H9 (cell line): ENCODE results near the gene COL5A3. TPM values are rescaled to one million over a fixed set of nuclear protein-coding genes. Genes with fewer than 3 reads are reported as not detected.

Source experiments
- DNase-seq: peaks from one replicate; pipeline ENCODE4 v3.0.0-alpha.2; 2017
- H2AFZ ChIP-seq: one replicate; pipeline ENCODE4 v1.6.1; 2013; ENCODE audit warnings: mild to moderate bottlenecking, low read length, control low read depth, moderate library complexity
- H2AK5ac ChIP-seq: 2 replicates; pipeline ENCODE4 v1.6.1; 2013; ENCODE audit warnings: low read length, control low read depth, mixed read lengths; ENCODE audit not compliant: insufficient read length
- H2BK120ac ChIP-seq: one replicate; pipeline ENCODE4 v1.6.1; 2013; ENCODE audit warnings: low read depth, mild to moderate bottlenecking, low read length, control low read depth, inconsistent platforms; ENCODE audit not compliant: poor library complexity, severe bottlenecking
- H2BK12ac ChIP-seq: 2 replicates; pipeline ENCODE4 v1.6.1; 2013; ENCODE audit warnings: low read length, control low read depth, mixed read lengths, low read depth; ENCODE audit not compliant: insufficient read length
- H2BK15ac ChIP-seq: 2 replicates; pipeline ENCODE4 v1.6.1; 2013; ENCODE audit warnings: low read depth, low read length, control low read depth
- H2BK20ac ChIP-seq: one replicate; pipeline ENCODE4 v1.6.1; 2013; ENCODE audit warnings: low read depth, mild to moderate bottlenecking, low read length, control low read depth, inconsistent platforms; ENCODE audit not compliant: poor library complexity, severe bottlenecking
- H2BK5ac ChIP-seq: 2 replicates; pipeline ENCODE4 v1.6.1; 2013; ENCODE audit warnings: low read length, control low read depth, mixed read lengths; ENCODE audit not compliant: insufficient read length
- H3K14ac ChIP-seq: 2 replicates; pipeline ENCODE4 v1.6.1; 2013; ENCODE audit warnings: low read length, control low read depth; ENCODE audit not compliant: insufficient read depth
- H3K18ac ChIP-seq: 2 replicates; pipeline ENCODE4 v1.6.1; 2013; ENCODE audit warnings: low read depth, mild to moderate bottlenecking, mixed read lengths, low read length, control low read depth; ENCODE audit not compliant: insufficient read length
- H3K23ac ChIP-seq: 2 replicates; pipeline ENCODE4 v1.6.1; 2013; ENCODE audit warnings: low read length, control low read depth, mixed read lengths, low read depth; ENCODE audit not compliant: insufficient read length
- H3K23me2 ChIP-seq: 2 replicates; pipeline ENCODE4 v1.6.1; 2013; ENCODE audit warnings: low read depth, mild to moderate bottlenecking, mixed read lengths, low read length, control low read depth; ENCODE audit not compliant: insufficient read length, poor library complexity, severe bottlenecking
- H3K27ac ChIP-seq: 2 replicates; pipeline ENCODE4 v1.5.1; 2013; ENCODE audit warnings: low read length, control low read depth, mixed read lengths, low read depth; ENCODE audit not compliant: insufficient read length
- H3K27me3 ChIP-seq: 2 replicates; pipeline ENCODE4 v1.6.1; 2013; ENCODE audit warnings: low read length, control low read depth, inconsistent platforms; ENCODE audit not compliant: insufficient read depth
- H3K4ac ChIP-seq: 2 replicates; pipeline ENCODE4 v1.6.1; 2013; ENCODE audit warnings: low read depth, mild to moderate bottlenecking, control low read depth, inconsistent platforms, low read length, moderate library complexity
- H3K4me1 ChIP-seq: 2 replicates; pipeline ENCODE4 v1.6.1; 2013; ENCODE audit warnings: low read length, control low read depth, inconsistent platforms; ENCODE audit not compliant: insufficient read depth
- H3K4me2 ChIP-seq: 2 replicates; pipeline ENCODE4 v1.6.1; 2013; ENCODE audit warnings: low read length, control low read depth, mixed read lengths; ENCODE audit not compliant: insufficient read length, insufficient read depth
- H3K56ac ChIP-seq: 2 replicates; pipeline ENCODE4 v1.6.1; 2013; ENCODE audit warnings: low read depth, mild to moderate bottlenecking, mixed read lengths, low read length, control low read depth; ENCODE audit not compliant: insufficient read length
- H3K79me1 ChIP-seq: 2 replicates; pipeline ENCODE4 v1.6.1; 2013; ENCODE audit warnings: low read depth, mild to moderate bottlenecking, moderate library complexity, low read length, control low read depth, inconsistent platforms; ENCODE audit not compliant: insufficient read depth, poor library complexity, severe bottlenecking
- H3K79me2 ChIP-seq: 2 replicates; pipeline ENCODE4 v1.6.1; 2013; ENCODE audit warnings: low read length, control low read depth, inconsistent platforms; ENCODE audit not compliant: insufficient read depth
- H3K9ac ChIP-seq: 2 replicates; pipeline ENCODE4 v1.6.1; 2013; ENCODE audit warnings: low read length, control low read depth, mixed read lengths; ENCODE audit not compliant: insufficient read length; ENCODE audit errors: extremely low read depth
- H3K9me3 ChIP-seq: one replicate; pipeline ENCODE4 v1.6.1; 2013; ENCODE audit warnings: low read depth, low read length, inconsistent platforms; ENCODE audit not compliant: control insufficient read depth
- H3T11ph ChIP-seq: one replicate; pipeline ENCODE4 v1.6.1; 2013; ENCODE audit warnings: mild to moderate bottlenecking, low read length, control low read depth, inconsistent platforms
- H4K20me1 ChIP-seq: one replicate; pipeline ENCODE4 v1.6.1; 2013; ENCODE audit not compliant: control insufficient read depth, insufficient read length, insufficient read depth
- H4K5ac ChIP-seq: 2 replicates; pipeline ENCODE4 v1.6.1; 2013; ENCODE audit warnings: low read depth, mild to moderate bottlenecking, mixed read lengths, low read length, control low read depth; ENCODE audit not compliant: insufficient read length
- H4K8ac ChIP-seq: replicated peaks from 2 replicates; pipeline ENCODE4 v1.6.1; 2013; ENCODE audit warnings: low read length, control low read depth, mixed read lengths, low read depth; ENCODE audit not compliant: insufficient read length
- H4K91ac ChIP-seq: 2 replicates; pipeline ENCODE4 v1.6.1; 2013; ENCODE audit warnings: low read depth, mild to moderate bottlenecking, moderate library complexity, mixed read lengths, low read length, control low read depth; ENCODE audit not compliant: insufficient read length
- H3K27ac Mint-ChIP-seq, 3 experiments: 2 replicates in 2 of 3; 3 replicates in 1 of 3; pipeline ENCODE4 v1.8.0; 2020 to 2021; ENCODE audit warnings: mixed read lengths in 3 of 3, mild to moderate bottlenecking in 1 of 3, moderate library complexity in 1 of 3
- H3K27me3 Mint-ChIP-seq: 2 replicates; pipeline ENCODE4 v1.8.0; 2021; ENCODE audit warnings: low read depth, mild to moderate bottlenecking, moderate library complexity, mixed read lengths
- H3K36me3 Mint-ChIP-seq, 3 experiments: 2 replicates in 2 of 3; 3 replicates in 1 of 3; pipeline ENCODE4 v1.8.0; 2020 to 2021; ENCODE audit warnings: low read depth in 3 of 3, mixed read lengths in 3 of 3; ENCODE audit not compliant: insufficient read depth in 1 of 3
- H3K4me1 Mint-ChIP-seq, 2 experiments: 2 replicates each; pipeline ENCODE4 v1.8.0; 2020; ENCODE audit warnings: mixed read lengths in 2 of 2
- H3K4me3 Mint-ChIP-seq, 2 experiments: 2 replicates in 1 of 2; 3 replicates in 1 of 2; pipeline ENCODE4 v1.8.0; 2020 to 2021; ENCODE audit warnings: mild to moderate bottlenecking in 2 of 2, mixed read lengths in 2 of 2, moderate library complexity in 1 of 2
- H3K9me3 Mint-ChIP-seq, 2 experiments: 2 replicates in 1 of 2; 3 replicates in 1 of 2; pipeline ENCODE4 v1.8.0; 2020; ENCODE audit warnings: mild to moderate bottlenecking in 2 of 2, mixed read lengths in 2 of 2, moderate library complexity in 1 of 2
- WGBS: extraction: QIAGEN DNeasy Blood & Tissue Kit; methylation state at CpG from one replicate; pipeline ENCODE4 v1.1.7; 2013; ENCODE audit warnings: missing lambda C conversion rate, low lambda C conversion rate, mixed read lengths; ENCODE audit not compliant: insufficient read length; ENCODE audit errors: extremely low coverage; 5-methylcytosine and 5-hydroxymethylcytosine counted together
- total RNA-seq: library from RNA; stranded (reverse); gene quantifications from 2 replicates; pipeline ENCODE4 v1.2.1, GENCODE V29; 2021
- TF ChIP-seq, protein P1 (sequence below): fragments of 200-600 bp; sonication (generic); conservative IDR thresholded peaks from 3 replicates; pipeline ENCODE4 v1.8.0; 2021; ENCODE audit warnings: antibody characterized with exemption, mild to moderate bottlenecking

COL5A3 gene
- total RNA-seq, 1 experiment from 2014 or later: 0.72 TPM

DNA sequence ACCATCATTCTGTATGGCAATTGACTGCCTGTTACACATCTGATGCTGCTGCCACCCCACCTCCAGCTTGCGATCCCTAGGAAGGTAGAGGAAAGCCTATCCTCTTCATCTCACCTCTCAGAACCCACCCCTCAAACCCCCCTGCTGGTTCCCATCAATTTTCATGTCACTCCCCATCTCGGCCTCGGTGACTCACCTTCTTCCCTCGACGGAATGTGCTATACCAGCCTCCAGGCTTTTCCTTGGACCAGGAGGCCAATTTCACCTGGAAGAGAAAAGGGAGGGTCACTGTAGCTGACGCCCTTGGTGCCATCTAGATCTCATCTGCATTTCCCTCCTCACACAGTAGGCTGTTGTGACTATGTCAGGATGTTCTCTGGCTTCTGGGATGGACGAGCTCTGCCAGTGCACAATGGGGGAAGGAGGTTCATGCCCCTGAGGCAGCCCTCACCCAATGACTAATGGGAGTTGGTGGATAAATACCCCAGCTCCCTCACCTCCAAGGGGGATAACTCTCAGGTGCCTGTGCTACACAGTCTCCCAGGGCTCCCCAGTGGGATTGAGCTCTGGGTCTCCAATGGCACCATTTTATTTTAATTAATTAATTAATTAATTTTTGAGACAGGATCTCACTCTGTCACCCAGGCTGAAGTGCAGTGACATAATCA is 47.5 kb downstream of the COL5A3 start:
- TF ChIP-seq, protein P1, sequence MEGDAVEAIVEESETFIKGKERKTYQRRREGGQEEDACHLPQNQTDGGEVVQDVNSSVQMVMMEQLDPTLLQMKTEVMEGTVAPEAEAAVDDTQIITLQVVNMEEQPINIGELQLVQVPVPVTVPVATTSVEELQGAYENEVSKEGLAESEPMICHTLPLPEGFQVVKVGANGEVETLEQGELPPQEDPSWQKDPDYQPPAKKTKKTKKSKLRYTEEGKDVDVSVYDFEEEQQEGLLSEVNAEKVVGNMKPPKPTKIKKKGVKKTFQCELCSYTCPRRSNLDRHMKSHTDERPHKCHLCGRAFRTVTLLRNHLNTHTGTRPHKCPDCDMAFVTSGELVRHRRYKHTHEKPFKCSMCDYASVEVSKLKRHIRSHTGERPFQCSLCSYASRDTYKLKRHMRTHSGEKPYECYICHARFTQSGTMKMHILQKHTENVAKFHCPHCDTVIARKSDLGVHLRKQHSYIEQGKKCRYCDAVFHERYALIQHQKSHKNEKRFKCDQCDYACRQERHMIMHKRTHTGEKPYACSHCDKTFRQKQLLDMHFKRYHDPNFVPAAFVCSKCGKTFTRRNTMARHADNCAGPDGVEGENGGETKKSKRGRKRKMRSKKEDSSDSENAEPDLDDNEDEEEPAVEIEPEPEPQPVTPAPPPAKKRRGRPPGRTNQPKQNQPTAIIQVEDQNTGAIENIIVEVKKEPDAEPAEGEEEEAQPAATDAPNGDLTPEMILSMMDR: no peak
- Histone ChIP-seq H3K4ac (no peak overlapping the region), H3K4me2 (no peak overlapping the region), H3K18ac (no peak overlapping the region), H2BK12ac (no peak overlapping the region), H4K5ac (no peak overlapping the region), H3K23ac (no peak overlapping the region), H3K9me3 (no peaks in the 10 kb centered on the region), H2BK5ac (no peak overlapping the region), H3K4me1 (peaks cover 3% of the 10 kb centered on the region; the same call in 1 of the 2 replicates), H3K56ac (no peak overlapping the region), H3K14ac (no peak overlapping the region), H4K20me1 (no peaks in the 10 kb centered on the region), H3K27me3 (peaks cover 2% of the 10 kb centered on the region; the same call in 1 of the 2 replicates), H2BK15ac (no peak overlapping the region), H3T11ph (no peak overlapping the region), H2AFZ (no peak overlapping the region), H2BK20ac (no peak overlapping the region), H4K91ac (no peak overlapping the region), H3K9ac (no peak overlapping the region), H2BK120ac (no peak overlapping the region), H3K27ac (no peak overlapping the region), H2AK5ac (no peak overlapping the region), H3K23me2 (peaks cover 2% of the 10 kb centered on the region), H4K8ac (no peak overlapping the region), H3K79me2 (no peaks in the 10 kb centered on the region), H3K79me1 (no peaks in the 10 kb centered on the region)
- H3K9me3 Mint-ChIP-seq: no peaks in the 10 kb centered on the region
- 0 out of 7 replicates have a peak overlapping the region, but pooled peaks of 1 of the 3 experiments have one; percentile 45 for H3K27ac Mint-ChIP-seq
- peaks cover 37% of the 10 kb centered on the region for H3K27me3 Mint-ChIP-seq
- no CpG with 5 or more reads among the region's 7 CpGs for WGBS
- no peak overlapping the region for H3K4me3 Mint-ChIP-seq
- H3K36me3 Mint-ChIP-seq: peaks cover 0 to 7% (median 2%) of the 10 kb centered on the region in 3 experiments; a peak in 5 of 7 replicates
- no peak for DNase-seq
- H3K4me1 Mint-ChIP-seq: peaks cover 18 to 36% of the 10 kb centered on the region in 2 experiments
